SK-N-SH (cell line): ENCODE measurements around the gene KDSR. TPM values are rescaled to one million over a fixed set of nuclear protein-coding genes. Genes with fewer than 3 reads are reported as not detected.

Experiments used
- CTCF ChIA-PET: fragments of 300-600, 350-600 bp; formaldehyde crosslinking; extraction: SDS; loops from one replicate; lab custom pipeline; 2021; lab: Yijun Ruan, JAX
- POLR2A ChIA-PET: fragments of 350-600 bp; sonication (Branson Sonifier 250); formaldehyde crosslinking; extraction: SDS; loops from one replicate; lab custom pipeline; 2020; ENCODE audit warnings: antibody characterized with exemption, inconsistent platforms; lab: Yijun Ruan, JAX
- DNase-seq: peaks from one replicate; pipeline ENCODE4 v3.0.0; 2012
- H2AFZ ChIP-seq: fragments of 200-600 bp; sonication (generic); 2 replicates; pipeline ENCODE4 v1.8.1; 2016; ENCODE audit warnings: antibody characterized with exemption, mild to moderate bottlenecking, low read depth
- H3F3A ChIP-seq: fragments of 200-600 bp; sonication (generic); replicated peaks from 2 replicates; pipeline ENCODE3; 2016; ENCODE audit warnings: antibody characterized with exemption, mild to moderate bottlenecking; ENCODE audit not compliant: insufficient read depth
- H3K27ac ChIP-seq, 2 experiments: fragments of 200-500 bp in 1 of 2; fragments of 200-600 bp in 1 of 2; sonication (Bioruptor generic) in 1 of 2; sonication (generic), shearing (Covaris generic) in 1 of 2; 2 replicates each; pipeline versions ENCODE4 v1.5.1 to v1.6.1; 2014 to 2016; ENCODE audit warnings: low read depth in 2 of 2, inconsistent platforms in 1 of 2, low read length in 1 of 2, mild to moderate bottlenecking in 1 of 2, mixed read lengths in 1 of 2
- H3K27me3 ChIP-seq: fragments of 200-600 bp; sonication (generic), shearing (Covaris generic); 2 replicates; pipeline ENCODE4 v1.6.1; 2016; ENCODE audit warnings: mixed run types; ENCODE audit not compliant: insufficient read depth
- H3K36me3 ChIP-seq, 2 experiments: fragments of 200-500 bp in 1 of 2; fragments of 200-600 bp in 1 of 2; sonication (Bioruptor generic) in 1 of 2; sonication (generic) in 1 of 2; replicated peaks in 1 of 2; 2 replicates each; pipeline versions ENCODE3 to v1.5.1; 2014 to 2016; ENCODE audit warnings: low read length in 1 of 2, mild to moderate bottlenecking in 1 of 2; ENCODE audit not compliant: insufficient read depth in 2 of 2, control insufficient read depth in 1 of 2
- H3K4me1 ChIP-seq, 2 experiments: fragments of 200-500 bp in 1 of 2; fragments of 200-600 bp in 1 of 2; sonication (Bioruptor generic) in 1 of 2; sonication (generic), shearing (Covaris generic) in 1 of 2; 2 replicates each; pipeline versions ENCODE4 v1.5.1 to v1.6.1; 2014 to 2016; ENCODE audit warnings: low read depth in 1 of 2, low read length in 1 of 2, mixed run types in 1 of 2; ENCODE audit not compliant: insufficient read depth in 2 of 2, control insufficient read depth in 1 of 2
- H3K4me2 ChIP-seq: fragments of 200-600 bp; sonication (generic), shearing (Covaris generic); 2 replicates; pipeline ENCODE4 v1.6.1; 2017; ENCODE audit warnings: mixed run types
- H3K4me3 ChIP-seq, 2 experiments: fragments of 200-500 bp in 1 of 2; fragments of 200-600 bp in 1 of 2; sonication (Bioruptor generic) in 1 of 2; sonication (generic), shearing (Covaris generic) in 1 of 2; 2 replicates each; pipeline versions ENCODE4 v1.5.1 to v1.8.1; 2014 to 2016; ENCODE audit warnings: low read depth in 2 of 2, inconsistent platforms in 1 of 2, low read length in 1 of 2, mild to moderate bottlenecking in 1 of 2, mixed read lengths in 1 of 2, moderate library complexity in 1 of 2
- H3K79me2 ChIP-seq: fragments of 200-600 bp; sonication (generic); 2 replicates; pipeline ENCODE4 v1.8.1; 2017; ENCODE audit warnings: mild to moderate bottlenecking; ENCODE audit not compliant: insufficient read depth
- H3K9ac ChIP-seq: fragments of 200-600 bp; sonication (generic); 2 replicates; pipeline ENCODE4 v1.6.1; 2017; ENCODE audit warnings: mixed run types
- H3K9me2 ChIP-seq: fragments of 200-600 bp; sonication (generic); 2 replicates; pipeline ENCODE4 v1.6.1; 2017; ENCODE audit warnings: mixed run types
- H3K9me3 ChIP-seq: fragments of 200-600 bp; sonication (generic); 2 replicates; pipeline ENCODE4 v1.6.1; 2017; ENCODE audit warnings: mixed run types, mild to moderate bottlenecking, moderate library complexity
- H4K20me1 ChIP-seq: fragments of 200-600 bp; sonication (generic); 2 replicates; pipeline ENCODE4 v1.6.1; 2017; ENCODE audit warnings: mild to moderate bottlenecking, mixed run types; ENCODE audit not compliant: insufficient read depth
- CHD2 ChIP-seq: fragments of 150-350 bp; IDR thresholded peaks from 2 replicates; pipeline ENCODE4 v1.6.1; 2018; ENCODE audit warnings: low read length; ENCODE audit not compliant: partially characterized antibody
- NFIC ChIP-seq: IDR thresholded peaks from 2 replicates; pipeline ENCODE4 v1.4.0; 2012; ENCODE audit warnings: borderline replicate concordance
- NRF1 ChIP-seq: IDR thresholded peaks from 2 replicates; pipeline ENCODE4 v1.6.1; 2012; ENCODE audit warnings: low read depth, mild to moderate bottlenecking, low read length
- POLR2AphosphoS5 ChIP-seq: IDR thresholded peaks from 2 replicates; pipeline ENCODE4 v1.6.1; 2012; ENCODE audit warnings: low read depth, low read length
- TCF12 ChIP-seq: IDR thresholded peaks from 2 replicates; pipeline ENCODE4 v1.4.0; 2012
- polyA plus RNA-seq, 3 experiments: library from polyadenylated mRNA; depleted of rRNA; stranded (reverse); fragments of >200 nt; gene quantifications; 2 replicates each; pipeline ENCODE4 v1.2.3, GENCODE V29; 2012

KDSR gene
- polyA plus RNA-seq, 1 of the 3 experiments (the other 2 are of a cell fraction) = 22.3 TPM

DNA sequence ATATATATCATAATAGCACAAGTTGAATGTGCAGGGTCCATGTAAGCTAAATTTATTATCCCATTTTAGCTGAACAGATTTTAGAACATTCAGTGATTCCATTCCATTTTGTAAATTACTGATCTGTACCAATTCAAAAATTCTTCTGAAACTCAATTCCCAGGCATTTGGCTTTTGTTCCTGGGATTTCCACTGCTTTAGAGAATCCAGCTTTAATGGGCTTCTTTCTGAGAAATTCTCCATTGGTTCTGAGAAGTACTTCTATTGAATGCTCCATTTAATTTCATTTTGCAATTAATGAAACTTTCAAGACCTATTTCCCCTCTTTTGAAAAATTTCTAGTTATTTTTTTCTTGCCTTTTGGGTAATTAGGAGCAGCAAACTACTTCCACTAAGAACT, 84.2 kb downstream of the KDSR start:
- H4K20me1 ChIP-seq = no peaks in the 10 kb centered on the region
- H2AFZ ChIP-seq = no peak overlapping the region
- CTCF ChIA-PET = interaction anchor here (2.2 kb wide), 1 partner anchor 41 kb away, joined by 9 read pairs; no protein-coding TSS in a partner anchor
- POLR2A ChIA-PET = no interaction called here
- no peaks in the 10 kb centered on the region for H3K79me2 ChIP-seq
- DNase-seq = no peak
- no peaks in the 10 kb centered on the region for H3K9me2 ChIP-seq
- no peak overlapping the region for H3K4me2 ChIP-seq
- H3K36me3 ChIP-seq = no peaks in the 10 kb centered on the region
- no peaks in the 10 kb centered on the region for H3K27me3 ChIP-seq
- no peaks in the 10 kb centered on the region for H3F3A ChIP-seq
- H3K4me3 ChIP-seq = no peak overlapping the region
- no peak overlapping the region for H3K27ac ChIP-seq
- H3K4me1 ChIP-seq = peaks cover 0 to 14% of the 10 kb centered on the region in 2 experiments; a peak in 1 of 4 replicates
- TF ChIP-seq CHD2 (no peak), NFIC (no peak), NRF1 (no peak), POLR2AphosphoS5 (no peak), TCF12 (no peak)
- H3K9me3 ChIP-seq = no peaks in the 10 kb centered on the region
- no peak overlapping the region for H3K9ac ChIP-seq

Other genes with a start within 250 kb of the KDSR start
- gene BCL2, start 47.4 kb downstream of the KDSR start, polyA plus RNA-seq (2012; rRNA removed) = 1.2 and 1.5 TPM in 2 replicates
- gene VPS4B, start 55.3 kb upstream of the KDSR start, polyA plus RNA-seq (2012; rRNA removed) = 15.0 and 18.0 TPM in 2 replicates
- not detected in 2 replicates for gene SERPINB5, start 109.8 kb upstream of the KDSR start, polyA plus RNA-seq (2012; rRNA removed)
- not detected in 2 replicates for gene SERPINB12, start 175.2 kb upstream of the KDSR start, polyA plus RNA-seq (2012; rRNA removed)
- not detected in 2 replicates for gene SERPINB13, start 220.1 kb upstream of the KDSR start, polyA plus RNA-seq (2012; rRNA removed)